ACC112 (cell line): ENCODE data around the gene SUPT20HL2.

ENCODE experiments used
- H2AFZ ChIP-seq: fragments of 200-600 bp; sonication (generic); one replicate; pipeline ENCODE4 v1.6.0; 2017; ENCODE audit warnings: antibody characterized with exemption, low read length; ENCODE audit not compliant: unreplicated experiment
- H3K27ac ChIP-seq: fragments of 200-600 bp; sonication (generic); 2 replicates; pipeline ENCODE4 v1.5.1; 2014; ENCODE audit warnings: low read depth, mild to moderate bottlenecking, antibody characterized with exemption, low read length, moderate library complexity
- H3K27me3 ChIP-seq: fragments of 200-600 bp; sonication (generic); 2 replicates; pipeline ENCODE4 v1.6.1; 2014; ENCODE audit warnings: mild to moderate bottlenecking, antibody characterized with exemption, low read length, moderate library complexity, mixed read lengths; ENCODE audit not compliant: insufficient read depth
- H3K36me3 ChIP-seq: fragments of 200-600 bp; sonication (generic); 2 replicates; pipeline ENCODE4 v1.6.1; 2016; ENCODE audit warnings: mild to moderate bottlenecking, antibody characterized with exemption, low read length, moderate library complexity, mixed read lengths; ENCODE audit not compliant: insufficient read depth
- H3K4me1 ChIP-seq: fragments of 200-600 bp; sonication (generic); one replicate; pipeline ENCODE4 v1.6.1; 2016; ENCODE audit warnings: low read length, mixed read lengths; ENCODE audit not compliant: insufficient read depth, unreplicated experiment, control insufficient read depth
- H3K4me3 ChIP-seq: fragments of 200-600 bp; sonication (generic); 2 replicates; pipeline ENCODE4 v1.5.1; 2014; ENCODE audit warnings: mild to moderate bottlenecking, low read depth, low read length
- H3K79me2 ChIP-seq: fragments of 200-600 bp; sonication (generic); one replicate; pipeline ENCODE4 v1.6.0; 2016; ENCODE audit warnings: low read length; ENCODE audit not compliant: control insufficient read depth, unreplicated experiment, insufficient read depth

SUPT20HL2 gene

DNA sequence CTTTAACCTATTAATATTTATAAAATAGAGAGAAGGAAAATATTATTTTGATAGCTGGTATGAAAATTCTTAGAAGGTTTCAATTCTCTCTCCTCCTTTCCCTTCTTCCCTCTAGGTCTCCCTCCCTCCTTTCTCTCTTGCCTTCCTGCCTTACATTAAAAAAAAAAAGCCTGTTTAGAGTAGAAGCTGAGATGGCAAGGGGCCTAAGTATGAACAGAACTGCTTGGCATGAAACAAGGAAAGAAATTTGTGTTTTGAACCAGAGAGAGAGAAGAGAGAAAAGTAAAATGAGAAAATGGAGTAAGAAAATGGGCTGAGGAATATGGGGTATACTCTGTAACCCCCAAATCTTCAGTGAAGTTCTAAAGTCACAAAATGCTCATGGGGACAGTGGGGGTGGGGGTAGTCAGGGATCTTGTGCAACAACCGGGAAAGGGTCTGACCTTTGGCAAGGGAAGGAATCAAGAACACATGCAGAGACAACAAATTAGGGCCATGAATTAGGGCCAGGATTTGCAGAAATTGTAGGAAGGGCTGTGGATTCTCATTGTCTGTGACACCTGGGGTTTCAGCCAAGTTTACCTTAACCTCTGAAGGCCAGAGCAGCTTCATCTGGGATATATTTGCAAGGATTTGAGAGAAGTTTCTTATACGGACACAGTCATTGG is 30.6 kb downstream of the SUPT20HL2 start:
- Histone ChIP-seq H3K27me3 (no peaks in the 10 kb centered on the region), H3K4me3 (no peak overlapping the region), H3K36me3 (no peaks in the 10 kb centered on the region)

GRCh38 chrX:24282381-24283126 is 31.3 kb downstream of the SUPT20HL2 start:
- Histone ChIP-seq H3K27ac (no peak overlapping the region), H3K4me1 (peaks cover 16% of the 10 kb centered on the region), H3K79me2 (no peaks in the 10 kb centered on the region), H3K36me3 (no peaks in the 10 kb centered on the region), H2AFZ (peak overlapping the region; percentile 91), H3K4me3 (peak overlapping the region; percentile 60), H3K27me3 (no peaks in the 10 kb centered on the region)

More for the DNA sequence above, 30.6 kb downstream of the SUPT20HL2 start:
- Histone ChIP-seq H3K79me2 (no peaks in the 10 kb centered on the region), H2AFZ (no peak overlapping the region), H3K4me1 (peaks cover 16% of the 10 kb centered on the region), H3K27ac (no peak overlapping the region)

- H3K27me3 ChIP-seq = no peaks in the 10 kb centered on the region
- no peak overlapping the region for H3K4me3 ChIP-seq
- no peak overlapping the region for H2AFZ ChIP-seq
- no peaks in the 10 kb centered on the region for H3K36me3 ChIP-seq
- H3K27ac ChIP-seq = no peak overlapping the region
- H3K4me1 ChIP-seq = peaks cover 6% of the 10 kb centered on the region
- H3K79me2 ChIP-seq = no peaks in the 10 kb centered on the region
Observed at GRCh38 chrX:24277405-24277804, 36.5 kb downstream of the SUPT20HL2 start.

DNA sequence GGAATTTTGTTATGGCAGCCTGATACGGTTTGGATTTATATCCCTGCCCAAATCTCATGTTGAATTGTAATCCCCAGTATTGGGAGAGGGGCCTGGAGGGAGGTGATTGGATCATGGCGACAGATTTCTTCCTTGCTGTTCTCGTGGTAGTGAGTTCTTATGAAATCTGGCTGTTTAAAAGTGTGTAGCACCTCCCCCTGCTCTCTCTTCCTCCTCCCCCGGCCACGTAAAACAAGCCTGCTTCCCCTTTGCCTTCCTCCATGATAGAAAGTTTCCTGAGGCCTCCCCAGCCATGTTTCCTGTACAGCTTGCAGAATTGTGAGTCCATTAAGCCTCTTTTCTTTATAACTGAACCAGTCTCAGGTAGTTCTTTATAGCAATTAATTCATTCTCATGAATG is 37.9 kb downstream of the SUPT20HL2 start:
- H3K4me3 ChIP-seq = no peak overlapping the region
- H3K27ac ChIP-seq = no peak overlapping the region
- no peaks in the 10 kb centered on the region for H3K79me2 ChIP-seq
- no peaks in the 10 kb centered on the region for H3K4me1 ChIP-seq
- H2AFZ ChIP-seq = no peak overlapping the region
- no peaks in the 10 kb centered on the region for H3K27me3 ChIP-seq
- no peaks in the 10 kb centered on the region for H3K36me3 ChIP-seq

DNA sequence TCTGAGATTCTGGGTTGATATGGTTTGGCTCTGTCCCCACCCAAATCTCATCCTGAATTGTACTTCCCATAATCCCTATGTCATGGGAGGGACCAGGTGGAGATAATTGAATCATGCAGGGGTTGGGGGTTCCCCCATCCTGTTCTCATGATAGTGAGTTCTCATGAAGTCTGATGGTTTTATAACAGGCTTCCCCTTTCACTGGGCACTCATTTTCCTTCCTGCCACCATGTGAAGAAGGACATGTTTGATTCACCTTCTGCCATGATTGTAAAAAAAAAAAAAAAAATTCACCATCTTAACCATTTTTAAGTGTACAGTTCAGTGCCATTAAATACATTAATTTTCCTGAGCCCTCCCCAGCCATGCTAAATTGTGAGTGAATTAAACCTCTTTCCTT is 42.6 kb downstream of the SUPT20HL2 start:
- peaks cover 5% of the 10 kb centered on the region for H3K4me1 ChIP-seq
- no peaks in the 10 kb centered on the region for H3K27me3 ChIP-seq
- no peak overlapping the region for H3K4me3 ChIP-seq
- H3K27ac ChIP-seq = no peak overlapping the region
- no peaks in the 10 kb centered on the region for H3K79me2 ChIP-seq
- no peaks in the 10 kb centered on the region for H3K36me3 ChIP-seq
- H2AFZ ChIP-seq = no peak overlapping the region

DNA sequence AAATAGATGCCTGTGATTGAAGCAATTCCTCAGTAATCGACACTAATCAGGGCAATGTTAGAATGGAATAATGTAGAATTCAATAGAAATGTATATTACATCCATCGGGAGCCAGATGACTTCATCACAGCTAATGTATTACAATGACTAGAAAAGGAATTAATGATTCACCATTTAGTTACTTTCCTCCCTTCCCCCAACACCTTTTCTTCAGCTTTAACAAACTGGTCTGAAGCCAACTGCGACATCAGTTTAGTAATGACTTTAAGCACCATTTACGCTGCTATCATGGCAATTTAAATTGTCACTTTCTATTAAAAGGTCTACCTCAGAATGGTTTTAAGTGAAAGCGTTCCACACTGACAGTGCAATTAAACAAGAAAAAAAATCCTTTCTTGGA is 45.1 kb downstream of the SUPT20HL2 start:
- no peaks in the 10 kb centered on the region for H3K79me2 ChIP-seq
- H3K27ac ChIP-seq = no peak overlapping the region
- H3K4me1 ChIP-seq = peaks cover 5% of the 10 kb centered on the region
- H3K27me3 ChIP-seq = no peaks in the 10 kb centered on the region
- no peaks in the 10 kb centered on the region for H3K36me3 ChIP-seq
- no peak overlapping the region for H3K4me3 ChIP-seq
- H2AFZ ChIP-seq = no peak overlapping the region

GRCh38 chrX:24266996-24267395 is 46.9 kb downstream of the SUPT20HL2 start:
- Histone ChIP-seq H3K27me3 (no peaks in the 10 kb centered on the region), H3K36me3 (no peaks in the 10 kb centered on the region), H3K4me1 (peaks cover 5% of the 10 kb centered on the region), H3K4me3 (peak overlapping the region; percentile 68; the same call in 1 of the 2 replicates), H3K27ac (peak overlapping the region; percentile 65), H3K79me2 (no peaks in the 10 kb centered on the region), H2AFZ (no peak overlapping the region)

DNA sequence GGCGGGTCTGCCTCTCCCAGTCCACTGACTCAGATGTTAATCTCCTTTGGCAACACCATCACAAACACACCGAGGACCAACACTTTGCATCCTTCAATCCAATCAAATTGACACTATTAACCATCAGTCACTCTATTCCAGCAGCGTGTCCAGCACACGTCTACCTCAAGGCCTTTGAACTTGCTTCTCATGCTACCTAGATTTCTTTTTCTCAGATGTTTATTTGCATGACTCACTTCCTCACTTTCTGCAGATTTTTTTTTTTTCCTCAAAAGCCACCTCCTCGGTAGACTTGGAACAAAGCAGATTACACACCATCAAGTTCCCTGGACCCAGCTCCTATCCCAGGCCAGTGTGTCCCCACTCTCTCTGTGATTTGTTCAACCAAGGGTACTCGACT is 49.5 kb downstream of the SUPT20HL2 start:
- Histone ChIP-seq H3K27ac (no peak overlapping the region), H2AFZ (no peak overlapping the region), H3K4me1 (peaks cover 5% of the 10 kb centered on the region), H3K27me3 (no peaks in the 10 kb centered on the region), H3K79me2 (no peaks in the 10 kb centered on the region), H3K4me3 (no peak overlapping the region), H3K36me3 (no peaks in the 10 kb centered on the region)

- Histone ChIP-seq H3K36me3 (no peaks in the 10 kb centered on the region), H3K27me3 (no peaks in the 10 kb centered on the region), H3K4me3 (no peak overlapping the region), H3K27ac (no peak overlapping the region), H2AFZ (no peak overlapping the region), H3K4me1 (peaks cover under 1% of the 10 kb centered on the region), H3K79me2 (no peaks in the 10 kb centered on the region)
Observed at GRCh38 chrX:24262309-24262708, 51.6 kb downstream of the SUPT20HL2 start.
